SK-N-MC (cell line): ENCODE data around the gene AK5.

ENCODE experiments used
- EZH2 ChIP-seq: fragments of 200-600 bp; sonication (generic); IDR thresholded peaks from one replicate; pipeline ENCODE4 v1.6.1; 2017; ENCODE audit warnings: antibody characterized with exemption
- FOXP2 ChIP-seq: optimal IDR thresholded peaks from 2 replicates; pipeline ENCODE3; 2011; ENCODE audit warnings: mild to moderate bottlenecking, moderate library complexity; ENCODE audit not compliant: insufficient read depth; ENCODE audit errors: extremely low read length, control extremely low read depth
- POLR2AphosphoS5 ChIP-seq: IDR thresholded peaks from 2 replicates; pipeline ENCODE4 v1.6.1; 2012; ENCODE audit warnings: mild to moderate bottlenecking, low read depth, low read length, borderline replicate concordance

DNA sequence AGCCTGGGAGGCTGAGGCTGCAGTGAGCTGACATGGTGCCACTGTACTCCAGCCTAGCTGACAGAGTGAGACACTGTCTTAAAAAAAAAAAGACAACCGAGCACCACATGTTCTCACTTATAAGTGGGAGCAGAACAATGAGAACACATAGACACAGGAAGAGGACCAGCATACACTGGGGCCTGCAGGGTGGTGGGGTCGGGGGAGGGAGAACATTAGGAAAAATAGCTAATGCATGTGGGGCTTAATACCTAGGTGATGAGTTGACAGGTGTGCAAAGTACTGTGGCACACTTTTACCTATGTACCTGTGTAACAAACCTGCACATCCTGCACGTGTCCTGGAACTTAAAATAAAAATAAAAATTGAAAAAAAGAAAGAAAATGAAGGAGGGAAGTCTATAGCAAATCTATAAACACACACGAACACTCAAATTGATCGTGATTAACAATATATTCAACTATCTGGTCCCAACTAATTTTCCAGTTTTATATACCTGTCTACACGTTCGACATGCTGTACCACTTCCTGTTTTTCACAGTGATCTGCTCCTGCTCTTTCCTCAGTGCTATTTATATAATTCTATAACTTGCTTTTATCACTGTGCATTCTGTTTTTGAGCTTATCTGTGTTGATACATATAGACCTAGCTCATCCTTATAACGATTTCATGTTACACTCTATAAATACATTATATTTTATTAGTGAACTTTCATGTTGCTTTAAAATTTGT, 27.2 kb downstream of the AK5 start:
- TF ChIP-seq FOXP2 = no peak
- no peak for TF ChIP-seq EZH2
- TF ChIP-seq POLR2AphosphoS5 = no peak
